Thymus (tissue), 11 donors: Measurements from ENCODE around the gene SYTL2. TPM values are rescaled to one million over a fixed set of nuclear protein-coding genes. Genes with fewer than 3 reads are reported as not detected.
"Not testable (repeated sequence)": the region's sequence is repeated elsewhere in the genome, so short reads cannot be mapped to it uniquely, and the experiment has no call there.

Source experiments
- DNase-seq, 9 donors: peaks; one replicate each; pipeline ENCODE4 v3.0.0-alpha.2; 2013; ENCODE audit warnings: low spot score in 9 of 9, low read depth in 6 of 9, missing footprints in 1 of 9
- H3K27ac ChIP-seq, 2 donors: one replicate each; pipeline ENCODE4 v1.5.1; 2013; ENCODE audit warnings: control low read depth in 1 of 2, low read depth in 1 of 2, low read length in 1 of 2, mild to moderate bottlenecking in 1 of 2, moderate library complexity in 1 of 2
- H3K27me3 ChIP-seq, 2 donors: one replicate each; pipeline ENCODE4 v1.5.1; 2013; ENCODE audit warnings: low read length in 1 of 2; ENCODE audit not compliant: control insufficient read depth in 2 of 2, insufficient read depth in 1 of 2
- H3K36me3 ChIP-seq, 2 donors: one replicate each; pipeline ENCODE4 v1.5.1; 2013; ENCODE audit warnings: low read length in 1 of 2, mild to moderate bottlenecking in 1 of 2, moderate library complexity in 1 of 2; ENCODE audit not compliant: control insufficient read depth in 2 of 2, insufficient read depth in 2 of 2
- H3K4me1 ChIP-seq, 2 donors: one replicate each; pipeline ENCODE4 v1.5.1; 2013; ENCODE audit warnings: low read length in 2 of 2; ENCODE audit not compliant: control insufficient read depth in 2 of 2, insufficient read depth in 2 of 2
- H3K4me3 ChIP-seq, 2 donors: one replicate each; pipeline ENCODE4 v1.5.1; 2013; ENCODE audit warnings: low read length in 2 of 2, control low read depth in 1 of 2, mild to moderate bottlenecking in 1 of 2
- H3K9me3 ChIP-seq, 2 donors: one replicate each; pipeline ENCODE4 v1.5.1; 2013; ENCODE audit warnings: low read length in 1 of 2, mild to moderate bottlenecking in 1 of 2; ENCODE audit not compliant: control insufficient read depth in 2 of 2, insufficient read depth in 1 of 2
- WGBS: extraction: QIAGEN DNeasy Blood & Tissue Kit; methylation state at CpG from one replicate; pipeline ENCODE4 v1.1.7; 2013; 5-methylcytosine and 5-hydroxymethylcytosine counted together
- polyA plus RNA-seq: library from polyadenylated mRNA; stranded (reverse); fragments of 200-250 nt; gene quantifications from one replicate; pipeline ENCODE4 v1.2.3, GENCODE V29; 2013
- total RNA-seq: library from RNA; stranded (reverse); fragments of 120-200 nt; gene quantifications from one replicate; pipeline ENCODE4 v1.2.4, GENCODE V29; 2013
- donor health status: healthy.

SYTL2 gene
- total and polyA plus RNA-seq, 2 donors = 15.1 to 22.2 TPM

DNA sequence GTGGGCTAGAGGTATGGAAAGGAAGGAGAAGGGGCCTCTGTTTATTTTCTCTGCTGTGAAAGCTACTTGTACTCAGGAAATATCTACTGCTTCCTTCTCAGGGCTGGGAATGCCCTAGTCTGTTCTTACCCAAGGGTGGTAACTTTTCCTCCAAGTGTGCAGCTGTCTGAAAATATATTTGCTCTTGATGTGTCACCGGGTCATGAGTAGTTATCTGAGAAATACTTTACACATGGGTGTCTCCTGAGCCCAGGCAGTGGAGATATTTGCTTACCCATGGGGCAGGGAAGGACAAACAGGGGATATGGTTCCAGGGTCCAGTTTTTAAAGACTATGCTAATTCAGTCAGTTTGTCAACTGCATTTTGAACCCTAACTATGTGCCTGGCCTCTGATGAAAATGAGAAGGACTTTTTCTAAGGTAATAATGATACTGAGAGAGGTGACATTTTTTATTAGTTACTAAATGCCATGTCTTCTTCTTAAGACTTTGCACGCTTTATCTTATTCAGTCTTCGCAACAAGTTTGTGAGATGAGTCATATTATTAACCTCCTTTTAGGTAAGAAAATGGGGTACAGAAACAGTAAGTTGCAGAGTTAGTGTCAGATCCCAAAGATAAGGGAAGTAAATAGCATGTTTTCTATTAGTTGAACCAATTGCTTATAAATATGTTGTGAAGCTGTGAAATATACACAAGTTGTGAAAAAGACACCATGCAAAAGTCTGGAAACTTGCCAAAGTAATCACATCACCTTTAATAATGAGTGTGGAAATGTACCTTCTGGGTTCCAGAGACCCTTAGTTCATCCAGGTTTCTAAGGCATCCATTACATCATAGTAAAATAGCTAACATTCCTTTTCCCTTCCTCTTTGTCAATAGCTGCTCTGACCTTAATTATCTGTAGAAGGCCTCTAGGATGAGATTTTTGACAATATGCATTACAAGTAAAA is 22.9 kb downstream of the SYTL2 start:
- H3K4me1 ChIP-seq = no peaks in the 10 kb centered on the region
- no peak overlapping the region for H3K4me3 ChIP-seq
- DNase-seq = no peak
- H3K27ac ChIP-seq = no peak overlapping the region
- no peaks in the 10 kb centered on the region for H3K27me3 ChIP-seq
- no peaks in the 10 kb centered on the region for H3K36me3 ChIP-seq
- no peaks in the 10 kb centered on the region for H3K9me3 ChIP-seq
- 88% methylated on average over 3 of the region's 3 CpGs for WGBS

DNA sequence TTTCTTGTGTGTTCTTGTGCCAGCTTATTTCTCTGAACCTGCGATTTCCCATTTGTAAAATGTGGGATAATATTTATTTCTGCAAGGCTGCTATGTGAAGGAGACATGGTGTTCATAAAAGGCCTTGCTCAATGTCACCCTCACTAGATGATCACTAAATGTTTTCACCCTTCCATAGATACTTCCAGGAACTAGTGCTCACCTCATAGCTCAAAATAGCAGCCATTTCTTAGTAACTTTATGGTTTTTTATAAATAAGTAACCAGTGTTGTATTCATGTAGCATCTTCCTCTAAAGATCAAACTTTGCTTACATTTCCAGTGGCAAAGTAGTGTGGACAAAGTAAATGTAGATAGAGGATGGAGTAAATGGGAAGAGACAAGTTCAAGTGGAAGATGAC is 23.8 kb downstream of the SYTL2 start:
- H3K9me3 ChIP-seq = no peaks in the 10 kb centered on the region
- H3K4me1 ChIP-seq = no peaks in the 10 kb centered on the region
- WGBS = 98% methylated on average over 1 of the region's 1 CpG
- no peaks in the 10 kb centered on the region for H3K27me3 ChIP-seq
- no peak for DNase-seq
- H3K36me3 ChIP-seq = no peaks in the 10 kb centered on the region
- H3K4me3 ChIP-seq = no peak overlapping the region
- H3K27ac ChIP-seq = no peak overlapping the region

DNA sequence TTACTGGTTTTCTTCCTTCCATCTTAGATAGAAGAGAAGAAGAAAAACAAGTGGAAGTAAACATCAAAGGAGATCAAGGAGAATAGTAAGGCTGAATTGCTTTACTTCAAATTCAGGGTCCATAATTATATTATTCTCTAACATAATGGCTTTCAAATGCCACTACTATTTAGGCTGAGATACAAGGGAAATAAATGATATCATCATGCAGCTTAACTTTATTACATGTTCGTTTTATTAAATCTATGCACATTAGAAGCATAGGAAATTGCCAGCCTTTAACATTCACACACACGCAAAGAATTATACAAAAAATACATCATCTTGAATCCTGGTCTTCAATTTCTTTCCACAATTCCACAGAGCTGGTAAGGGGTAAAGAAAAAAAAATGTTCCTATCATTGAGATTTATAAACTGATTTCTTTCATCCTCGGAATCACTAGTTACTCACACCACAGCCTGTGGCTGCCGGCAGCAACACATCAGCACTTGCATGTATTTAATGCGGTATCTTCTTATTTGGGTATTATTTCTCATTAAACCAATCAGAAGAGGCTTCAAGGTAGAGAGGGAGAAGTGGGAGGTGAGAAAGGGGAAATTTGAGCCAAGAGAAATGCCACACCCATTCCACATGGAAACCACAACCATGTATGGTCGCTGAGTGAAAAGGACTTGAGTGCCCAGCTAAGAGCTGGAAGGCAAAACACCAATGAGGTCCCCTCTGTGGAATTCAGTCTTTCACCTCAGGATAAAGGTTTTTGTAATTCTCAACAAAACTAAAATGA is 26.3 kb downstream of the SYTL2 start:
- H3K27ac ChIP-seq = no peak overlapping the region
- H3K4me1 ChIP-seq = no peaks in the 10 kb centered on the region
- WGBS = 97% methylated on average over 6 of the region's 6 CpGs

DNA sequence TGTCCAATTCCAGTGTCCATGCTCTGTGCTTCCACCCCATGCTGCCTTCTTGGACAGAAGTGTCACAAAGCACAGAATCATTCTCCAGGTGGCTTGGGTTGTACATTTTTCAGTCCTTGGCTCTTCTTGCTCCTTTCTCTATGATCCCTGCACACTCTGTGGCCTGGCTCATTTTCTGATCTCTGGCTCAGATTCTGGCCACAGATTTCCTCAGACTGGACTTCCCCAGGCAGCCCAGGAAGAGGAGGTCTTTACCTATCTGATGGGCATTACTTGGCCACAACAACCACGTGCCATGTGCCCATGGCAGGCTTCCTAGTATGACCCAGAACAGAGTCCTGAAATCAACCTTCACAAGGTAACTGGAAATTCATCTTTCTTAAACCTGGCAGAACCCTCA is 27.2 kb downstream of the SYTL2 start:
- no peaks in the 10 kb centered on the region for H3K36me3 ChIP-seq
- no peaks in the 10 kb centered on the region for H3K4me1 ChIP-seq
- no peak overlapping the region for H3K27ac ChIP-seq
- peaks cover 0 to 2% of the 10 kb centered on the region in 2 donors for H3K27me3 ChIP-seq
- no peaks in the 10 kb centered on the region for H3K9me3 ChIP-seq
- DNase-seq = no peak
- H3K4me3 ChIP-seq = no peak overlapping the region
- 68% methylated on average over 1 of the region's 1 CpG for whole genome bisulfite sequencing

More for the DNA sequence above, 26.3 kb downstream of the SYTL2 start:
- H3K4me3 ChIP-seq = no peak overlapping the region
- no peaks in the 10 kb centered on the region for H3K9me3 ChIP-seq
- H3K27me3 ChIP-seq = peaks cover 0 to 2% of the 10 kb centered on the region in 2 donors
- H3K36me3 ChIP-seq = no peaks in the 10 kb centered on the region
- no peak for DNase-seq

DNA sequence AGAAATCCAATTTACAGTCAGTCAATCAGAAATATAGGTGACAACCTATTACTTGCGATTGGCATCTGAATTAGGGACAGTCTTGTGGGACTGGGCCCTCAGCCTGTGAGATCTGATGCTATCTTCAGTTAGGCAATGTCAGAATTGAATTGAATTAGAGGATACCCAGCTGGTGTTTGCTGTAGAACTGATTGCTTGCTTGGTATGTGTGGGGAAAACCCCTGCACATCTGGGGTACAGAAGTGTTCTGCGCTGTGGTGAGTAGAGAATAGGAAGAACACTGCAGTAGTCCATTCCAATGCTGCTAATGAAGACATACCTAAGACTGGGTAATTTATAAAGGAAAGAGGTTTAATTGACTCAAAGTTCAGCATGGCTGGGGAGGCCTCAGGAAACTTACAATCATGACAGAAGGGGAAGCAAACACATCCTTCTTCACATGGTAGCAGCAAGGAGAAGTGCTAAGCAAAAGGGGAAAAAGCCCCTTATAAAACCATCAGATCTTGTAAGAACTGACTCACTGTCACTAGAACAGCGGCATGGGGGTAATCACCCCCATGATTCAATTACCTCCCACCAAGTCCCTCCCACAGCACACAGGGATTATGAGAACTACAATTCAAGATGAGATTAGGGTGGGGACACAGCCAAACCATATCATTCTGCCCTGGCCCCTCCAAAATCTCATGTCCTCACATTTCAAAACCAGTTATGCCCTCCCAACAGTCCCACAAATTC is 30.0 kb downstream of the SYTL2 start:
- H3K27me3 ChIP-seq, H3K4me1 ChIP-seq, H3K4me3 ChIP-seq, DNase-seq, H3K36me3 ChIP-seq, H3K27ac ChIP-seq, H3K9me3 ChIP-seq: not testable (repeated sequence)
- 93% methylated on average over 3 of the region's 3 CpGs for WGBS

DNA sequence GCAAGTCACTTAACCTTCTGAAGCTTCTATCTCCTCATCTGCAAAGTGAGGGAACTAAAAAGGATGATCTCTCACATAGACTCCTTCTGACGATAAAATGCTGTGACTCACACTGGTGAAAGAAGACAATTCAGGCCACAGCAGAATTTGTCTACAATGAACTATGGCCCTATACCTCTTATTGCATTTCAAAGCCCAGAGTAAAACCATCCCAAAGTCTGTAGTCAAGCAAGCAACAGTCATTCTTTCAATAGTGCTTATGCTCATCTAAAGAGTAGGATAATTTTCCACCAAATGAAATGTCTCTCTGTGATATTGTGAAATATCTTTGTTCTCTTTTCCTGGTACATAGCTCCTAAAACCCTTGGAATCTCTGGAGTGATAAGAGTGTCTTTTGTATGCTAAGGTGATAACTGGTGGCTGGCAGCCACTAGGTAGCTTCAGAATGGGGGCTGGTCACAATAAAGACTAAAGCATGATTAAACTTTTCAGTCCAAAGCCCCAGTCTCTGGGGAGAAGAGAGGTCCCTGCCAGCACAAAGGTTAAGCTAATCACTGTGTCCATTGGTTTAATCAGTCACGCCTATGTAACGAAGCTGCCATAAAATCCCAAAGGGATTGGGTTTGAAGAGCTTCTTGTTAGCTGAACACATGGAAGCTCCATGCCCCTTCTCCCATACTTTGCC is 30.8 kb downstream of the SYTL2 start:
- DNase-seq = no peak
- Histone ChIP-seq H3K36me3 (no peaks in the 10 kb centered on the region), H3K9me3 (no peaks in the 10 kb centered on the region), H3K27ac (no peak overlapping the region), H3K27me3 (peaks cover under 1 to 2% of the 10 kb centered on the region in 2 donors), H3K4me1 (no peaks in the 10 kb centered on the region), H3K4me3 (no peak overlapping the region)
- 92% methylated on average over 3 of the region's 3 CpGs for WGBS

DNA sequence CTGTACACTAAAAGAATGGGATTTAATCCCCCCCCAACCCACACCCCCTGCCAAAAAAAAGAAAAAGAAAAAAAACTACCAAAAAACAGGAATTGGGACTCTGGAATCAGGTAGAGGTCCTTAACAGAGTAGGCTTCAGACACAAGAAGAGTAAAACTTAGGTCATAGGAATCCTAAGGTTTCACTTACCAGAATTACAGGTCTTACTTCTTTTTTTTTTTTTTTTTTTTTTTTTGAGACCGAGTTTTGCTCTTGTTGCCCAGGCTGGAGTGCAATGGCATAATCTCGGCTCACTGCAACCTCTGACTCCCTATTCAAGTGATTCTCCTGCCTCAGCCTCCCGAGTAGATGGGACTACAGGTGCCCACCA is 33.4 kb downstream of the SYTL2 start:
- H3K9me3 ChIP-seq, H3K4me1 ChIP-seq, DNase-seq, H3K27ac ChIP-seq, H3K27me3 ChIP-seq, H3K4me3 ChIP-seq, H3K36me3 ChIP-seq: not testable (repeated sequence)
- 94% methylated on average over 3 of the region's 3 CpGs for WGBS

DNA sequence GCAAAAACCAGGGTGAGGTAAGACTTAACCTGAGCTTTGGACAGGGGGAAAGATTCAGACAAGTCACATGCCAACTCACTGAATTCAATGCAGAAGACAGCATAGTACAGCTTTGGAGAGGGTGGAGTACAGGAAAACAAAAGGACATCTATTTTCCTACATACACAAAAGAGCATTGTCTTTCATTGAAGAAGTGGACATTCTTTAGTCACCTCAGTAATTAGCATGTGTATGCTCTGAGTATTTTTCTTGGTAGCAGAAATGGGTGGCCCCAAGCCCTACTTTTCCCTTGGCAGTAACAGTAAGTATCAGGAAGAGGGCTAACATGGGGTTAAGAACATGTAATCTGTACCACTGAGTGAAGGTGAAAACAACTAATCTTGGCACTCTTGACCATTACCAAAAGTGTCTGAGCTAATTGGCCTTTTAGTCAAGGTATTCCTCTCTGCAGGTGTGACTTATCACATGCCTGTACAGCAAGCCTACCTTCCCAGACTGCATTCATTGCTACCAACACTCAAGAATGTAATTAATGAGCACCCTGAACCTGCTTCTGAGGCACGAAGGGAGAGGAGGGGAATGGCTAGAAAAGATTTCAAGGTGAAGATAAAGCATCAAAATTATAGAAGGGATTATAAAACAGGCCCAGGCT is 33.9 kb downstream of the SYTL2 start:
- no peak overlapping the region for H3K4me3 ChIP-seq
- H3K27me3 ChIP-seq = peaks cover 2% of the 10 kb centered on the region in 2 donors
- H3K4me1 ChIP-seq = no peaks in the 10 kb centered on the region
- DNase-seq = no peak
- WGBS = 82% methylated on average over 1 of the region's 1 CpG
- H3K9me3 ChIP-seq = no peaks in the 10 kb centered on the region
- no peaks in the 10 kb centered on the region for H3K36me3 ChIP-seq
- no peak overlapping the region for H3K27ac ChIP-seq
